HEK293 (cell line): ENCODE data around the gene CBFA2T2.

Source experiments
- CTCF ChIA-PET: fragments of 350-600 bp; formaldehyde crosslinking; extraction: SDS; loops from one replicate; lab custom pipeline; 2021; ENCODE audit warnings: antibody characterized with exemption; lab: Yijun Ruan, JAX
- POLR2A ChIA-PET: fragments of 300-600 bp; formaldehyde crosslinking; extraction: SDS; loops from one replicate; lab custom pipeline; 2020; ENCODE audit warnings: antibody characterized with exemption, inconsistent platforms; lab: Yijun Ruan, JAX
- H3K27ac ChIP-seq: fragments of 200-500 bp; sonication (Bioruptor generic); 2 replicates; pipeline ENCODE4 v1.5.1; 2014; ENCODE audit warnings: low read depth, low read length, control low read depth, inconsistent platforms; ENCODE audit errors: extremely low read depth
- H3K36me3 ChIP-seq, 2 experiments: fragments of 200-500 bp in 1 of 2; sonication (Bioruptor generic) in 1 of 2; 1 replicate in 1 of 2; 2 replicates in 1 of 2; pipeline ENCODE4 v1.5.1; 2014 to 2017; ENCODE audit warnings: inconsistent platforms in 2 of 2, low read length in 2 of 2; ENCODE audit not compliant: control insufficient read depth in 2 of 2, insufficient read depth in 1 of 2
- H3K4me1 ChIP-seq: fragments of 200-500 bp; sonication (Bioruptor generic); 2 replicates; pipeline ENCODE4 v1.5.1; 2014; ENCODE audit warnings: mild to moderate bottlenecking, low read length, inconsistent platforms; ENCODE audit not compliant: control insufficient read depth, insufficient read depth
- H3K4me3 ChIP-seq: 2 replicates; pipeline ENCODE4 v1.5.1; 2011; ENCODE audit warnings: low read depth, mild to moderate bottlenecking, control low read depth, low read length, moderate library complexity
- H3K9me3 ChIP-seq: fragments of 200-500 bp; sonication (Bioruptor generic); 2 replicates; pipeline ENCODE4 v1.5.1; 2014; ENCODE audit warnings: low read depth, low read length, inconsistent platforms; ENCODE audit not compliant: control insufficient read depth, insufficient read depth
- BCL6B ChIP-seq: fragments of 450-650 bp; formaldehyde crosslinking; IDR thresholded peaks from 2 replicates; pipeline ENCODE4 v1.5.1; 2017; ENCODE audit warnings: missing biosample characterization, missing genetic modification characterization
- GFI1B ChIP-seq: fragments of 450-650 bp; formaldehyde crosslinking; IDR thresholded peaks from 2 replicates; pipeline ENCODE4 v1.5.1; 2016; ENCODE audit warnings: missing biosample characterization, missing genetic modification characterization
- GLI2 ChIP-seq: fragments of 450-650 bp; formaldehyde crosslinking; IDR thresholded peaks from 2 replicates; pipeline ENCODE4; 2017; ENCODE audit warnings: missing biosample characterization, missing genetic modification characterization, low read depth, borderline replicate concordance
- GLIS2 ChIP-seq: fragments of 450-650 bp; formaldehyde crosslinking; IDR thresholded peaks from 2 replicates; pipeline ENCODE4 v1.5.1; 2016; ENCODE audit warnings: missing biosample characterization, missing genetic modification characterization
- HOXA7 ChIP-seq: sonication (generic); formaldehyde crosslinking; IDR thresholded peaks from 2 replicates; pipeline ENCODE4 v1.8.1; 2022; ENCODE audit warnings: missing genetic modification reagents, borderline replicate concordance
- IKZF3 ChIP-seq: fragments of 450-650 bp; IDR thresholded peaks from 2 replicates; pipeline ENCODE4 v1.5.0; 2018; ENCODE audit warnings: missing biosample characterization, mild to moderate bottlenecking, missing genetic modification characterization, moderate library complexity
- PRDM6 ChIP-seq: fragments of 450-650 bp; formaldehyde crosslinking; IDR thresholded peaks from 2 replicates; pipeline ENCODE4 v1.5.1; 2017; ENCODE audit warnings: missing biosample characterization, missing genetic modification characterization
- YY2 ChIP-seq: fragments of 450-650 bp; formaldehyde crosslinking; IDR thresholded peaks from 2 replicates; pipeline ENCODE4 v1.5.1; 2016; ENCODE audit warnings: missing biosample characterization, missing genetic modification characterization
- ZBTB6 ChIP-seq: fragments of 450-650 bp; formaldehyde crosslinking; IDR thresholded peaks from 2 replicates; pipeline ENCODE4 v1.5.1; 2017; ENCODE audit warnings: missing biosample characterization, missing genetic modification characterization
- ZFP37 ChIP-seq: fragments of 450-650 bp; formaldehyde crosslinking; IDR thresholded peaks from 2 replicates; pipeline ENCODE4 v1.5.1; 2016; ENCODE audit warnings: missing biosample characterization, missing genetic modification characterization
- ZNF140 ChIP-seq: fragments of 450-650 bp; formaldehyde crosslinking; IDR thresholded peaks from 2 replicates; pipeline ENCODE4 v1.5.1; 2016; ENCODE audit warnings: missing biosample characterization, missing genetic modification characterization
- ZNF174 ChIP-seq: fragments of 450-650 bp; formaldehyde crosslinking; IDR thresholded peaks from 2 replicates; pipeline ENCODE4 v1.5.0; 2017; ENCODE audit warnings: missing biosample characterization, mild to moderate bottlenecking, missing genetic modification characterization
- ZNF221 ChIP-seq: fragments of 450-650 bp; formaldehyde crosslinking; IDR thresholded peaks from 2 replicates; pipeline ENCODE4 v1.5.1; 2017; ENCODE audit warnings: missing biosample characterization, missing genetic modification characterization, borderline replicate concordance
- ZNF23 ChIP-seq: fragments of 450-650 bp; formaldehyde crosslinking; IDR thresholded peaks from 2 replicates; pipeline ENCODE4 v1.5.1; 2016; ENCODE audit warnings: missing biosample characterization, missing genetic modification characterization, borderline replicate concordance
- ZNF280C ChIP-seq: fragments of 450-650 bp; formaldehyde crosslinking; IDR thresholded peaks from 2 replicates; pipeline ENCODE4 v1.5.1; 2016; ENCODE audit warnings: missing biosample characterization, missing genetic modification characterization
- ZNF37A ChIP-seq: fragments of 450-650 bp; IDR thresholded peaks from 2 replicates; pipeline ENCODE4 v1.5.1; 2018; ENCODE audit warnings: missing biosample characterization, missing genetic modification characterization
- ZNF394 ChIP-seq: fragments of 450-650 bp; formaldehyde crosslinking; IDR thresholded peaks from 2 replicates; pipeline ENCODE4 v1.5.1; 2016; ENCODE audit warnings: missing biosample characterization, missing genetic modification characterization, mild to moderate bottlenecking, moderate library complexity, borderline replicate concordance
- ZNF426 ChIP-seq: fragments of 450-650 bp; formaldehyde crosslinking; IDR thresholded peaks from 2 replicates; pipeline ENCODE4 v1.5.1; 2017; ENCODE audit warnings: missing biosample characterization, missing genetic modification characterization, mild to moderate bottlenecking, inconsistent platforms, moderate library complexity
- ZNF48 ChIP-seq: fragments of 450-650 bp; formaldehyde crosslinking; IDR thresholded peaks from 2 replicates; pipeline ENCODE4 v1.5.1; 2016; ENCODE audit warnings: missing biosample characterization, missing genetic modification characterization
- ZNF513 ChIP-seq: fragments of 450-650 bp; IDR thresholded peaks from 2 replicates; pipeline ENCODE4 v1.5.1; 2018; ENCODE audit warnings: missing biosample characterization, missing genetic modification characterization
- ZNF544 ChIP-seq: fragments of 450-650 bp; formaldehyde crosslinking; IDR thresholded peaks from 2 replicates; pipeline ENCODE4 v1.5.0; 2017; ENCODE audit warnings: missing biosample characterization, missing genetic modification characterization
- ZNF558 ChIP-seq: fragments of 450-650 bp; formaldehyde crosslinking; IDR thresholded peaks from 2 replicates; pipeline ENCODE4 v1.5.1; 2016; ENCODE audit warnings: missing biosample characterization, missing genetic modification characterization
- ZSCAN18 ChIP-seq: fragments of 450-650 bp; formaldehyde crosslinking; IDR thresholded peaks from 2 replicates; pipeline ENCODE4 v1.5.1; 2016; ENCODE audit warnings: missing biosample characterization, missing genetic modification characterization
- ZSCAN23 ChIP-seq: fragments of 450-650 bp; formaldehyde crosslinking; IDR thresholded peaks from 2 replicates; pipeline ENCODE4 v1.5.1; 2016; ENCODE audit warnings: missing biosample characterization, missing genetic modification characterization

Gene CBFA2T2

GRCh38 chr20:33541074-33541473 is 51.2 kb downstream of the CBFA2T2 start:
- CTCF ChIA-PET = no interaction called here
- H3K27ac ChIP-seq = no peak overlapping the region

GRCh38 chr20:33541797-33542196 is 51.9 kb downstream of the CBFA2T2 start:
- Histone ChIP-seq H3K36me3 (no peaks in the 10 kb centered on the region), H3K4me3 (no peak overlapping the region), H3K27ac (no peak overlapping the region), H3K9me3 (no peaks in the 10 kb centered on the region), H3K4me1 (peaks cover 9% of the 10 kb centered on the region)
- CTCF ChIA-PET = no interaction called here
- POLR2A ChIA-PET = no interaction called here
- no peak for TF ChIP-seq GLIS2 (tag by site-specific recombination)

More at GRCh38 chr20:33541074-33541473, 51.2 kb downstream of the CBFA2T2 start:
- POLR2A ChIA-PET = no interaction called here
- Histone ChIP-seq H3K36me3 (no peaks in the 10 kb centered on the region), H3K4me3 (no peak overlapping the region), H3K9me3 (no peaks in the 10 kb centered on the region), H3K4me1 (peaks cover 9% of the 10 kb centered on the region)
- TF ChIP-seq PRDM6 (tag by site-specific recombination) (no peak), ZNF37A (tag by site-specific recombination) (no peak), ZNF48 (tag by site-specific recombination) (no peak), ZFP37 (tag by site-specific recombination) (no peak), ZNF221 (tag by site-specific recombination) (no peak), ZNF394 (no peak), YY2 (no peak), ZNF426 (tag by site-specific recombination) (no peak), ZBTB6 (tag by site-specific recombination) (no peak), GLIS2 (tag by site-specific recombination) (no peak)

- Histone ChIP-seq H3K36me3 (peaks cover 0 to 2% of the 10 kb centered on the region in 2 experiments; a peak in 1 of 3 replicates), H3K9me3 (no peaks in the 10 kb centered on the region), H3K4me1 (no peaks in the 10 kb centered on the region), H3K4me3 (no peak overlapping the region), H3K27ac (no peak overlapping the region)
- ChIA-PET POLR2A (no interaction called here), CTCF (no interaction called here)
- TF ChIP-seq ZSCAN23 (tag by site-specific recombination) (no peak), ZSCAN18 (no peak), BCL6B (tag by site-specific recombination) (no peak), ZNF544 (tag by site-specific recombination) (no peak), ZNF558 (no peak), GLI2 (no peak), ZNF513 (no peak), ZNF280C (tag by site-specific recombination) (no peak), ZNF174 (no peak), GFI1B (tag by site-specific recombination) (no peak), IKZF3 (no peak), ZNF140 (tag by site-specific recombination) (no peak), HOXA7 (CRISPR knock-in tag) (no peak), ZNF23 (tag by site-specific recombination) (no peak)
Observed at GRCh38 chr20:33545763-33546162, 55.9 kb downstream of the CBFA2T2 start.
